ACC112 (cell line): Measurements from ENCODE around the gene NRL.
"Not testable (repeated sequence)": the region's sequence is repeated elsewhere in the genome, so short reads cannot be mapped to it uniquely, and the experiment has no call there.

Experiments
- H2AFZ ChIP-seq: fragments of 200-600 bp; sonication (generic); one replicate; pipeline ENCODE4 v1.6.0; 2017; ENCODE audit warnings: antibody characterized with exemption, low read length; ENCODE audit not compliant: unreplicated experiment
- H3K27ac ChIP-seq: fragments of 200-600 bp; sonication (generic); 2 replicates; pipeline ENCODE4 v1.5.1; 2014; ENCODE audit warnings: low read depth, mild to moderate bottlenecking, antibody characterized with exemption, low read length, moderate library complexity
- H3K27me3 ChIP-seq: fragments of 200-600 bp; sonication (generic); 2 replicates; pipeline ENCODE4 v1.6.1; 2014; ENCODE audit warnings: mild to moderate bottlenecking, antibody characterized with exemption, low read length, moderate library complexity, mixed read lengths; ENCODE audit not compliant: insufficient read depth
- H3K36me3 ChIP-seq: fragments of 200-600 bp; sonication (generic); 2 replicates; pipeline ENCODE4 v1.6.1; 2016; ENCODE audit warnings: mild to moderate bottlenecking, antibody characterized with exemption, low read length, moderate library complexity, mixed read lengths; ENCODE audit not compliant: insufficient read depth
- H3K4me1 ChIP-seq: fragments of 200-600 bp; sonication (generic); one replicate; pipeline ENCODE4 v1.6.1; 2016; ENCODE audit warnings: low read length, mixed read lengths; ENCODE audit not compliant: insufficient read depth, unreplicated experiment, control insufficient read depth
- H3K4me3 ChIP-seq: fragments of 200-600 bp; sonication (generic); 2 replicates; pipeline ENCODE4 v1.5.1; 2014; ENCODE audit warnings: mild to moderate bottlenecking, low read depth, low read length
- H3K79me2 ChIP-seq: fragments of 200-600 bp; sonication (generic); one replicate; pipeline ENCODE4 v1.6.0; 2016; ENCODE audit warnings: low read length; ENCODE audit not compliant: control insufficient read depth, unreplicated experiment, insufficient read depth

Gene NRL

DNA sequence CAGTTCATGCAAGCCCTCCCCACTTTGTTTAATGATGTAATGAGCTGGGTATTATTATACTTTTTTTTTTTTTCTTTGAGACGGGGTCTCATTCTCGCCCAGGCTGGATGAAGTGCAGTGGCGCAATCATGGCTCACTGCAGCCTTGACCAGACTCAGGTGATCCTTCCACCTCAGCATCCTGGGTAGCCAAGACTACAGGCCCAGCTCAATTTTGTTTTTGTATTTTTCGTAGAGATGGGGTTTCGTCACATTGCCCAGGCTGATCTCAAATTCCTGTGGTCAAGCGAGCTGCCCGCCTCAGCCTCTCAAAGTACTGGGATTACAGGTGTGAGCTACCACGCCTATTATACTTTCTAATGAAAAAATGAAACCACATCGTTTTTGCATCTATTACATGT, 4.7 kb downstream of the NRL start:
- no peaks in the 10 kb centered on the region for H3K27me3 ChIP-seq
- H3K4me1 ChIP-seq, result peaks cover 9% of the 10 kb centered on the region
- H3K27ac ChIP-seq, result no peak overlapping the region
- no peaks in the 10 kb centered on the region for H3K36me3 ChIP-seq
- no peaks in the 10 kb centered on the region for H3K79me2 ChIP-seq
- no peak overlapping the region for H2AFZ ChIP-seq
- H3K4me3 ChIP-seq, result no peak overlapping the region

GRCh38 chr14:24108336-24108874, 6.3 kb downstream of the NRL start:
- Histone ChIP-seq H2AFZ (no peak overlapping the region), H3K27ac (no peak overlapping the region), H3K4me3 (no peak overlapping the region), H3K27me3 (no peaks in the 10 kb centered on the region), H3K4me1 (peaks cover 9% of the 10 kb centered on the region), H3K36me3 (no peaks in the 10 kb centered on the region), H3K79me2 (no peaks in the 10 kb centered on the region)

- H3K4me3 ChIP-seq, result no peak overlapping the region
- H3K4me1 ChIP-seq, result peaks cover 9% of the 10 kb centered on the region
- H3K27ac ChIP-seq, result no peak overlapping the region
- no peaks in the 10 kb centered on the region for H3K79me2 ChIP-seq
- H3K27me3 ChIP-seq, result no peaks in the 10 kb centered on the region
- H3K36me3 ChIP-seq, result no peaks in the 10 kb centered on the region
- H2AFZ ChIP-seq, result no peak overlapping the region
These were observed 8.0 kb downstream of the NRL start for GRCh38 chr14:24106672-24107271.

DNA sequence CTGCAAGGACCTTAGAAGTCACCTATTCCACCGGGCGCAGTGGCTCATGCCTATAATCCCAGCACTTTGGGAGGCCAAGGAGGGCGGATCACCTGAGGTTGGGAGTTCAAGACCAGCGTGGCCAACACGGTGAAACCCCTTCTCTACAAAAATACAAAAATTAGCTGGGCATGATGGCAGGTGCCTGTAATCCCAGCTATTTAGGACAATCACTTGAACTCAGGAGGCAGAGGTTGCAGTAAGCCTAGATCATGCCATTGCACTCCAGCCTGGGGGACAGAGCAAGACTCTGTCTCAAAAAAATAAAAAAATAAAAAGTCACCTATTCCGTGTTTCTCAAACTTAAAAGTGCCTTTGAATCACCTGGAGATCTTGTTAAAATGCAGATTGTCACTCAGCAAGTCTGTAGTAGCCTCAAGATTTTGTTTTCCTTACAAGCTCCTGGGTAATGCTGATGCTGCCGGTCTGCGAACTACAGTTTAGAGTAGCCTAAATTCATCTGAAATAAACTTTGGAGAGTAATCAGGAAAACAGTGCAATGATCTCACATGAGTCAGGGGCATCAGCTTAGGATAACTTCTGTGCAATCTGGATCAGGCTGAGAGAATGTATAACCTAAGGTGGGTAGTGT, 9.0 kb downstream of the NRL start:
- not testable (repeated sequence) for H3K36me3 ChIP-seq, H3K79me2 ChIP-seq, H3K27me3 ChIP-seq, H2AFZ ChIP-seq, H3K4me3 ChIP-seq, H3K27ac ChIP-seq, H3K4me1 ChIP-seq

- no peak overlapping the region for H3K4me3 ChIP-seq
- no peaks in the 10 kb centered on the region for H3K27me3 ChIP-seq
- no peaks in the 10 kb centered on the region for H3K79me2 ChIP-seq
- 0 out of 2 replicates have a peak, but pooled peaks cover 6% of the 10 kb centered on the region for H3K36me3 ChIP-seq
- no peak overlapping the region for H2AFZ ChIP-seq
- H3K4me1 ChIP-seq, result peaks cover 9% of the 10 kb centered on the region
- H3K27ac ChIP-seq, result no peak overlapping the region
These were observed 11.3 kb downstream of the NRL start for GRCh38 chr14:24103451-24103850.

- Histone ChIP-seq H3K79me2 (no peaks in the 10 kb centered on the region), H2AFZ (no peak overlapping the region), H3K4me1 (peaks cover 3% of the 10 kb centered on the region), H3K27ac (no peak overlapping the region), H3K36me3 (0 out of 2 replicates have a peak, but pooled peaks cover 6% of the 10 kb centered on the region), H3K4me3 (no peak overlapping the region), H3K27me3 (no peaks in the 10 kb centered on the region)
These were observed 12.2 kb downstream of the NRL start for GRCh38 chr14:24102357-24103048.

DNA sequence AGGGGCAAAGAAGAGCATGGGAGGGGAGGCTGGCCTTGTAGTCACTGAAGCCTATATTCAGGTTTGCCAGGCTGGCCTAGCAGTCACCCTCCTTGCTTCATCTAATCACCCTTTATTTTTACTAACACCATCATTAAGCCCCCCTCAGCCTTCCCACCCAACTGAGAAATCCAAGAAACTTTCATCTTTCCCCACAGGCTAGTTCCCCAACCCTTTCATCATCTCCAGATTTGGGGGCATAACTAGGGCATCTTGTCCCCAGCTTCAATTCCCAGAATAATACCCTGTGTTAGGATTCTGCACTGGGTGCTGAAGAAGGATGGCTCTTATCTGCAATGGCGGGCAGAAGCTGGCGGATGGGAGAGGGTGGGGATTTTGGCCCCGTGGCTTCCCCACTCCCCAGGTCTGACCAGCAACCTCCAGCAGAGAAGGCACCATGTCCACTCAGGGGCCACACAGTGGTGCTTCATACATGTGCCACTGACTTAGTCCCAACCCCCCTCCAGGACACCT, 13.7 kb downstream of the NRL start:
- H3K27me3 ChIP-seq, result no peaks in the 10 kb centered on the region
- H2AFZ ChIP-seq, result no peak overlapping the region
- H3K79me2 ChIP-seq, result no peaks in the 10 kb centered on the region
- H3K4me1 ChIP-seq, result no peaks in the 10 kb centered on the region
- H3K36me3 ChIP-seq, result 0 out of 2 replicates have a peak, but pooled peaks cover 6% of the 10 kb centered on the region
- no peak overlapping the region for H3K4me3 ChIP-seq
- H3K27ac ChIP-seq, result no peak overlapping the region

- Histone ChIP-seq H3K79me2 (peaks cover 5% of the 10 kb centered on the region), H2AFZ (no peak overlapping the region), H3K4me1 (peaks cover 4% of the 10 kb centered on the region), H3K36me3 (0 out of 2 replicates have a peak, but pooled peaks cover 6% of the 10 kb centered on the region), H3K4me3 (no peak overlapping the region), H3K27ac (no peak overlapping the region), H3K27me3 (no peaks in the 10 kb centered on the region)
These were observed 14.4 kb downstream of the NRL start for GRCh38 chr14:24100197-24100981.

- no peak overlapping the region for H3K4me3 ChIP-seq
- 0 out of 2 replicates have a peak, but pooled peaks cover 6% of the 10 kb centered on the region for H3K36me3 ChIP-seq
- peaks cover 10% of the 10 kb centered on the region for H3K79me2 ChIP-seq
- H3K4me1 ChIP-seq, result peaks cover 4% of the 10 kb centered on the region
- no peak overlapping the region for H2AFZ ChIP-seq
- H3K27me3 ChIP-seq, result no peaks in the 10 kb centered on the region
- H3K27ac ChIP-seq, result no peak overlapping the region
These were observed 15.6 kb downstream of the NRL start for GRCh38 chr14:24098927-24099813.
